HG03520 (cell line): Measurements from ENCODE around the gene BLTP3A.
"Not testable (repeated sequence)": the region's sequence is repeated elsewhere in the genome, so short reads cannot be mapped to it uniquely, and the experiment has no call there.

Source experiments
- ATAC-seq: cut with Tn5 transposase; IDR thresholded peaks from one replicate; pipeline ENCODE4 v1.9.1; 2021; ENCODE audit warnings: mild to moderate bottlenecking, moderate library complexity; ENCODE audit not compliant: unreplicated experiment

Gene BLTP3A

GRCh38 chr6:34792605-34793500 lies 970 bp downstream of the BLTP3A start:
- no peak for ATAC-seq

GRCh38 chr6:34793877-34794276 lies 2.0 kb downstream of the BLTP3A start:
- no peak for ATAC-seq

- ATAC-seq = no peak
These were observed 4.0 kb downstream of the BLTP3A start for GRCh38 chr6:34795836-34796425.

GRCh38 chr6:34798057-34798456 lies 6.2 kb downstream of the BLTP3A start:
- ATAC-seq = no peak

GRCh38 chr6:34799547-34799946 lies 7.7 kb downstream of the BLTP3A start:
- no peak for ATAC-seq

- ATAC-seq = no peak
These were observed 12.7 kb downstream of the BLTP3A start for GRCh38 chr6:34804543-34804942.

GRCh38 chr6:34805074-34805473 lies 13.2 kb downstream of the BLTP3A start:
- ATAC-seq = not testable (repeated sequence)

GRCh38 chr6:34806738-34807453 lies 15.0 kb downstream of the BLTP3A start:
- ATAC-seq = no peak

GRCh38 chr6:34808473-34808872 lies 16.6 kb downstream of the BLTP3A start:
- not testable (repeated sequence) for ATAC-seq

- not testable (repeated sequence) for ATAC-seq
These were observed 17.5 kb downstream of the BLTP3A start for GRCh38 chr6:34809419-34809818.

GRCh38 chr6:34810017-34810882 lies 18.4 kb downstream of the BLTP3A start:
- ATAC-seq = no peak

GRCh38 chr6:34810936-34811632 lies 19.2 kb downstream of the BLTP3A start:
- ATAC-seq = peak; percentile 89

GRCh38 chr6:34813028-34813713 lies 21.3 kb downstream of the BLTP3A start:
- no peak for ATAC-seq

GRCh38 chr6:34816635-34817301 lies 24.9 kb downstream of the BLTP3A start:
- no peak for ATAC-seq

GRCh38 chr6:34817446-34817845 lies 25.6 kb downstream of the BLTP3A start:
- ATAC-seq = no peak

- ATAC-seq = not testable (repeated sequence)
These were observed 27.1 kb downstream of the BLTP3A start for GRCh38 chr6:34818872-34819570.

GRCh38 chr6:34819571-34820480 lies 27.9 kb downstream of the BLTP3A start:
- no peak for ATAC-seq
